Common myeloid progenitor, CD34-positive (primary cell): ENCODE data around the gene BUB3.
"Not testable (repeated sequence)": the region's sequence is repeated elsewhere in the genome, so short reads cannot be mapped to it uniquely, and the experiment has no call there.

Experiments
- CTCF ChIA-PET: fragments of 350-600 bp; sonication (Branson Sonifier 250); formaldehyde crosslinking; loops from one replicate; lab custom pipeline; 2021; ENCODE audit warnings: antibody characterized with exemption; lab: Charles Lee
- POLR2A ChIA-PET: fragments of 350-600 bp; sonication (Branson Sonifier 250); formaldehyde crosslinking; loops from one replicate; lab custom pipeline; 2021; ENCODE audit warnings: antibody characterized with exemption; lab: Charles Lee
- DNase-seq, 3 donors: peaks; one replicate each; pipeline versions ENCODE4 v3.0.0 to v3.0.0-alpha.2; 2013
- H3K27ac ChIP-seq, 2 experiments: 1 replicate in 1 of 2; 2 replicates in 1 of 2; pipeline ENCODE4 v1.7.0; 2013; ENCODE audit warnings: inconsistent platforms in 2 of 2, low read length in 2 of 2, mild to moderate bottlenecking in 2 of 2, low read depth in 1 of 2, moderate library complexity in 1 of 2; ENCODE audit not compliant: severe bottlenecking in 2 of 2, insufficient read depth in 1 of 2, poor library complexity in 1 of 2
- H3K27me3 ChIP-seq, 5 experiments: replicated peaks in 2 of 5; 1 replicate in 3 of 5; 2 replicates in 2 of 5; pipeline versions ENCODE4 v1.6.1 to v1.7.0; 2013; ENCODE audit warnings: low read length in 4 of 5, mild to moderate bottlenecking in 2 of 5, moderate library complexity in 2 of 5, inconsistent platforms in 1 of 5; ENCODE audit not compliant: insufficient read depth in 5 of 5, control insufficient read depth in 4 of 5
- H3K36me3 ChIP-seq, 4 experiments: 1 replicate in 2 of 4; 2 replicates in 2 of 4; pipeline versions ENCODE4 v1.6.1 to v1.7.0; 2013; ENCODE audit warnings: low read length in 3 of 4, control low read depth in 1 of 4, mild to moderate bottlenecking in 1 of 4; ENCODE audit not compliant: control insufficient read depth in 4 of 4, insufficient read depth in 4 of 4
- H3K4me1 ChIP-seq, 4 experiments: 1 replicate in 3 of 4; 2 replicates in 1 of 4; pipeline versions ENCODE4 v1.6.1 to v1.7.1; 2013; ENCODE audit warnings: low read length in 3 of 4, mild to moderate bottlenecking in 3 of 4, control low read depth in 1 of 4, inconsistent platforms in 1 of 4, moderate library complexity in 1 of 4; ENCODE audit not compliant: control insufficient read depth in 4 of 4, insufficient read depth in 4 of 4; ENCODE audit errors: control extremely low read depth in 1 of 4
- H3K4me3 ChIP-seq, 7 experiments: 1 replicate in 4 of 7; 2 replicates in 3 of 7; pipeline versions ENCODE4 v1.5.1 to v1.7.0; 2013; ENCODE audit warnings: mild to moderate bottlenecking in 7 of 7, low read length in 6 of 7, moderate library complexity in 6 of 7, inconsistent platforms in 2 of 7, low read depth in 2 of 7, control low read depth in 1 of 7; ENCODE audit not compliant: insufficient read depth in 4 of 7, control insufficient read depth in 1 of 7; ENCODE audit errors: extremely low read depth in 1 of 7
- H3K9me3 ChIP-seq, 5 experiments: 1 replicate in 4 of 5; 2 replicates in 1 of 5; pipeline versions ENCODE4 v1.6.1 to v1.7.1; 2013; ENCODE audit warnings: low read length in 4 of 5, mild to moderate bottlenecking in 2 of 5, inconsistent platforms in 1 of 5, low read depth in 1 of 5, moderate library complexity in 1 of 5; ENCODE audit not compliant: control insufficient read depth in 4 of 5, insufficient read depth in 2 of 5; ENCODE audit errors: control extremely low read depth in 1 of 5
- WGBS: methylation state at CpG from one replicate; pipeline ENCODE4 v1.1.5; 2013; ENCODE audit not compliant: insufficient coverage; 5-methylcytosine and 5-hydroxymethylcytosine counted together

The BUB3 gene

GRCh38 chr10:123165445-123166072 is 11.4 kb downstream of the BUB3 start:
- H3K9me3 ChIP-seq = no peaks in the 10 kb centered on the region
- H3K4me3 ChIP-seq = no peak overlapping the region
- H3K36me3 ChIP-seq = peaks cover 25 to 75% (median 54%) of the 10 kb centered on the region in 4 experiments
- DNase-seq = peak in 1 of 3 donors; percentile 4
- H3K27me3 ChIP-seq = no peaks in the 10 kb centered on the region
- ChIA-PET CTCF (interaction anchor here (0.9 to 1.1 kb wide), 2 partner anchors 32 to 34 kb away, joined by 3 read pairs; no protein-coding TSS in a partner anchor), POLR2A (no interaction called here)
- peaks cover 0 to 2% (median 0%) of the 10 kb centered on the region in 4 experiments for H3K4me1 ChIP-seq
- 87% methylated on average over 2 of the region's 4 CpGs for WGBS
- H3K27ac ChIP-seq = no peak overlapping the region

- Histone ChIP-seq H3K4me3 (no peak overlapping the region), H3K9me3 (no peaks in the 10 kb centered on the region), H3K4me1 (no peaks in the 10 kb centered on the region), H3K27ac (no peak overlapping the region), H3K36me3 (peaks cover 24 to 67% (median 52%) of the 10 kb centered on the region in 4 experiments), H3K27me3 (no peaks in the 10 kb centered on the region)
- ChIA-PET POLR2A (no interaction called here), CTCF (no interaction called here)
- WGBS = 100% methylated on average over 2 of the region's 2 CpGs
- DNase-seq = no peak
Observed at GRCh38 chr10:123166618-123167017, 12.4 kb downstream of the BUB3 start.

GRCh38 chr10:123170961-123171360 is 16.8 kb downstream of the BUB3 start:
- Histone ChIP-seq H3K9me3 (no peaks in the 10 kb centered on the region), H3K4me1 (no peaks in the 10 kb centered on the region), H3K27me3 (no peaks in the 10 kb centered on the region), H3K36me3 (peaks cover 12 to 39% (median 27%) of the 10 kb centered on the region in 4 experiments), H3K4me3 (no peak overlapping the region), H3K27ac (no peak overlapping the region)
- no peak for DNase-seq
- ChIA-PET POLR2A (no interaction called here), CTCF (no interaction called here)
- WGBS = 100% methylated on average over 4 of the region's 4 CpGs

- H3K27me3 ChIP-seq, POLR2A ChIA-PET, DNase-seq, CTCF ChIA-PET, H3K4me3 ChIP-seq, H3K9me3 ChIP-seq, H3K27ac ChIP-seq, H3K4me1 ChIP-seq: not testable (repeated sequence)
- peaks cover 13 to 38% (median 26%) of the 10 kb centered on the region in 4 experiments for H3K36me3 ChIP-seq
- WGBS = 97% methylated on average over 9 of the region's 10 CpGs
Observed at GRCh38 chr10:123171616-123172015, 17.4 kb downstream of the BUB3 start.

- Histone ChIP-seq H3K9me3 (peaks cover 0 to 2% (median 0%) of the 10 kb centered on the region in 5 experiments), H3K4me3 (no peak overlapping the region), H3K4me1 (no peaks in the 10 kb centered on the region), H3K36me3 (peaks cover 10 to 23% (median 15%) of the 10 kb centered on the region in 4 experiments), H3K27me3 (no peaks in the 10 kb centered on the region), H3K27ac (no peak overlapping the region)
- no peak for DNase-seq
- WGBS = 90% methylated on average over 2 of the region's 9 CpGs
- CTCF ChIA-PET = no interaction called here
- POLR2A ChIA-PET = no interaction called here
Observed at GRCh38 chr10:123175389-123176387, 21.5 kb downstream of the BUB3 start.

- CTCF ChIA-PET, H3K27ac ChIP-seq, H3K27me3 ChIP-seq, DNase-seq, H3K4me3 ChIP-seq, H3K4me1 ChIP-seq, POLR2A ChIA-PET, H3K9me3 ChIP-seq: not testable (repeated sequence)
- peaks cover 8 to 18% (median 12%) of the 10 kb centered on the region in 4 experiments for H3K36me3 ChIP-seq
- WGBS = 100% methylated on average over 1 of the region's 4 CpGs
Observed at GRCh38 chr10:123178390-123178789, 24.2 kb downstream of the BUB3 start.
